DMS53 treated with DMSO at 0.1 percent for 48 hours (cell line): ENCODE data around the gene FUT1.
A peak's percentile ranks its signal among the peaks of the same experiment; 100 is the strongest.
"Not testable (repeated sequence)": the region's sequence is repeated elsewhere in the genome, so short reads cannot be mapped to it uniquely, and the experiment has no call there.

Source experiments
- DNase-seq: peaks from one replicate; lab custom pipeline; 2025; ENCODE audit not compliant: unreplicated experiment; lab: John Stamatoyannopoulos, UW

FUT1 gene

GRCh38 chr19:48718711-48719231 is 33.7 kb downstream of the FUT1 start:
- DNase-seq = no peak

- not testable (repeated sequence) for DNase-seq
Observed at GRCh38 chr19:48718106-48718505, 34.3 kb downstream of the FUT1 start.

DNA sequence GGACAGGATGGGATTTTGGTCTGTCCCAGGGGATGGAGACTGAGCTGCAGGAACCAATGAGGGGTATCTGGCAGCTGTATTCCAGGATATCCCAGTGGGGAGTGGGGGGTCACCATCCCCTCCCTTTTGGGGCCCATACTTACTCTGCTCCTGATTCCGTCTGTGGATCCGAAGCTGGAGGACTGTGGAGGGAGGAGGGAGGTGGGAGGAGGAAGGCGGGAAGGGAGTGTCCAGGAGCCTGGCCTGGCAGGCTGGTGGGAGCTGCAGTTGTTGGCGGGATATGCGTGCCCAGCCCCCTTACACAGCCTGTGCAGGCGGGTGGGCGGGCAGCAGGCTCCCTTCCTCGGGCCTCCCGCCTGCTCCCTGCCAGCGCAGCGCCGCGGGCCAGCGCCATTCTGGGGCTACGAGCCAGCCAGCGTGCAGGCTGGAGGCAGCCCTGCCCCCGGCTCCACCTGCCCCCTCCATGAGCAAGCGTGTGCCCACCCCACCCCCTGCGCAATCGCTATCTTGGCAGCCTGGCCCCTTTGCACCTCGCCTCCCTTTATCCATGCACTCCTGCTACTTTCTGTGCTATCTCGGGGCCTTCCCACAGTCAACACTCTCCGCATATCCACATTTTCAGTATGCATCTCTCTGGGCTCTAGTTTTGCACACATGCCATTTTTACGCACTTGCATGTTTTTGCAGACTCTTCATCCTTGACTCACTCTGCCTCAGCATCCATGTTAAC is 35.7 kb downstream of the FUT1 start:
- DNase-seq = no peak

DNA sequence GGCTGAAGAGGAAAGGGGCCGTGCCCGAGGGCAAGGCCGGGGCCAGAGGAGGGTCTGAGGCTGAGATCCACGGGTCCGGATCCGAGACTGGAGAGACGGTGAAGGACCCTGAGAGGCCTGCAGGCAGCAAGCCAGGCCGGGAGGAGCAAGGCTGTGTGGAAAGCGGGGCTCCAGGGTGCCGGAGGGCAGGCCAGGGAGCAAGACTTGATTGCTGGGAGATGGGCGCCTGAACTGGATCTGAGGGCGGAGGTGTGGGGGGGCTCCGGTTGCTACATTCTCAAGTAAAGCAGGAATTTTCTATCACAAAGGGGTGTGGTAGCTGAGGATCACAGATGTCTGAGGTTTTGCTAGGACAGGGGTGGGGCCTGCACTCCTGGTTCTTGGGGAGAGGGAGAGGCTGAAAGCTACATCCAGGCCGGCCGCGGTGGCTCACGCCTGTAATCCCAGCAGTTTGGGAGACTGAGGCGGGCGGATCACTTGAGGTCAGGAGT is 36.7 kb downstream of the FUT1 start:
- DNase-seq = no peak

- DNase-seq = no peak
Observed at GRCh38 chr19:48714759-48715675, 37.4 kb downstream of the FUT1 start.

GRCh38 chr19:48713864-48714755 is 38.3 kb downstream of the FUT1 start:
- peak; percentile 99 for DNase-seq

- DNase-seq = no peak
Observed at GRCh38 chr19:48713041-48713863, 39.2 kb downstream of the FUT1 start.

- no peak for DNase-seq
Observed at GRCh38 chr19:48711106-48711662, 41.3 kb downstream of the FUT1 start.

GRCh38 chr19:48708471-48708870 is 44.0 kb downstream of the FUT1 start:
- DNase-seq = no peak

DNA sequence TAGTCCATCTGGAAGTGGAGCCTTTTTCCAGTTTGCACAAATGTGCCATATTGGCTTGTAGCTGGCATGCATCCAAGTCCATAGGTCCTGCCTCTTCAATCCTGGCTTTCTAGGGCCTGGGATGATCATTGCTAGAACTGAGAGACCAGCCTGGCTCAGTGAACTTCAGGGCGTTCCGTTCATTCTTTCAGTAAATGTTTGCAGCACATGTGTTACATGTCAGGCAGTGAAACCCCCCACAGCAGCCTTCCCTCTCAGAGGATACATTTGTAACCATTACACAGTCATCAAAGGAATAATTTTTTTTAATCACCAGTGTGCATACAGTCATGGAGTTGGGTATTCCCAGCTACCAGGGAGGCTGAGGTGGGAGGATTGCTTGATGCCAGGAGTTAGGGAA is 47.0 kb downstream of the FUT1 start:
- DNase-seq = no peak

DNA sequence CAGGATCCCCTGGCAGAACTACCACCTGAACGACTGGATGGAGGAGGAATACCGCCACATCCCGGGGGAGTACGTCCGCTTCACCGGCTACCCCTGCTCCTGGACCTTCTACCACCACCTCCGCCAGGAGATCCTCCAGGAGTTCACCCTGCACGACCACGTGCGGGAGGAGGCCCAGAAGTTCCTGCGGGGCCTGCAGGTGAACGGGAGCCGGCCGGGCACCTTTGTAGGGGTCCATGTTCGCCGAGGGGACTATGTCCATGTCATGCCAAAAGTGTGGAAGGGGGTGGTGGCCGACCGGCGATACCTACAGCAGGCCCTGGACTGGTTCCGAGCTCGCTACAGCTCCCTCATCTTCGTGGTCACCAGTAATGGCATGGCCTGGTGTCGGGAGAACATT is 49.1 kb downstream of the FUT1 start:
- DNase-seq = no peak

- DNase-seq = no peak
Observed at GRCh38 chr19:48702701-48703100, 49.7 kb downstream of the FUT1 start.

DNA sequence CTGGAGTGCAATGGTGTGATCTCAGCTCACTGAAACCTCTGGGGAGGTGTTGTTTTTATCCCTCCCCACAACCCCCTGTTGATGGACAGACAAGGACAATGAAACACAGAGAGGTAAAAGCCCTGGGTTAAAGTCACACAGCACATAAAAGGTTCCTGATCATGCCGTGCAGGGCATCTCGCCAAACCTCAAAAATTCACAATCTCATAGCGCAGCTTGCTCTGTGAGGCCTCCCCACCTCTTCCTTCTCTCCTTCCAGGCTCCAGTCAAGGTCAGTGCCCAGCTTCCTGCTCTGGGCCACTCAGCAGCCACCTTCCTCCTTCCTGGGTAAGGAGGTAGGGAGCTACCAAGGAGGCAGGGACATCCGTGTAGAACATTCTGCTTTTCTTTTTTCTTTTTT is 54.4 kb downstream of the FUT1 start:
- DNase-seq = no peak
